HG02623 (cell line): ENCODE results near the gene HRH2.
"Not testable (repeated sequence)": the region's sequence is repeated elsewhere in the genome, so short reads cannot be mapped to it uniquely, and the experiment has no call there.

Experiments used
- ATAC-seq: cut with Tn5 transposase; IDR thresholded peaks from one replicate; pipeline ENCODE4 v1.9.1; 2021; ENCODE audit warnings: moderate library complexity; ENCODE audit not compliant: unreplicated experiment

HRH2 gene

GRCh38 chr5:175735701-175736100 is 77.8 kb downstream of the HRH2 start:
- no peak for ATAC-seq

- no peak for ATAC-seq
Observed at GRCh38 chr5:175736652-175737051, 78.8 kb downstream of the HRH2 start.

- ATAC-seq = no peak
Observed at GRCh38 chr5:175737481-175737880, 79.6 kb downstream of the HRH2 start.

- no peak for ATAC-seq
Observed at GRCh38 chr5:175738126-175738525, 80.3 kb downstream of the HRH2 start.

- no peak for ATAC-seq
Observed at GRCh38 chr5:175738602-175739133, 80.8 kb downstream of the HRH2 start.

GRCh38 chr5:175740014-175740413 is 82.1 kb downstream of the HRH2 start:
- ATAC-seq = no peak

- ATAC-seq = no peak
Observed at GRCh38 chr5:175741556-175741955, 83.7 kb downstream of the HRH2 start.

GRCh38 chr5:175742290-175742994 is 84.6 kb downstream of the HRH2 start:
- no peak for ATAC-seq

GRCh38 chr5:175743676-175744210 is 85.9 kb downstream of the HRH2 start:
- no peak for ATAC-seq

- ATAC-seq = no peak
Observed at GRCh38 chr5:175745210-175745609, 87.3 kb downstream of the HRH2 start.

- ATAC-seq = no peak
Observed at GRCh38 chr5:175746851-175747250, 89.0 kb downstream of the HRH2 start.

- no peak for ATAC-seq
Observed at GRCh38 chr5:175747539-175748060, 89.7 kb downstream of the HRH2 start.

GRCh38 chr5:175748650-175749049 is 90.8 kb downstream of the HRH2 start:
- no peak for ATAC-seq

- ATAC-seq = no peak
Observed at GRCh38 chr5:175749591-175749990, 91.7 kb downstream of the HRH2 start.

- no peak for ATAC-seq
Observed at GRCh38 chr5:175750511-175750931, 92.7 kb downstream of the HRH2 start.

- ATAC-seq = no peak
Observed at GRCh38 chr5:175751369-175751768, 93.5 kb downstream of the HRH2 start.

- ATAC-seq = no peak
Observed at GRCh38 chr5:175752826-175753535, 95.1 kb downstream of the HRH2 start.

- no peak for ATAC-seq
Observed at GRCh38 chr5:175753536-175754402, 95.9 kb downstream of the HRH2 start.

- ATAC-seq = not testable (repeated sequence)
Observed at GRCh38 chr5:175759991-175760390, 102.1 kb downstream of the HRH2 start.
